Measurements from ENCODE around the gene ZNF391. TPM values are rescaled to one million over a fixed set of nuclear protein-coding genes. Genes with fewer than 3 reads are reported as not detected.

Gene ZNF391
- under 0.01 and 1.6 TPM in 2 replicates for total RNA-seq

DNA sequence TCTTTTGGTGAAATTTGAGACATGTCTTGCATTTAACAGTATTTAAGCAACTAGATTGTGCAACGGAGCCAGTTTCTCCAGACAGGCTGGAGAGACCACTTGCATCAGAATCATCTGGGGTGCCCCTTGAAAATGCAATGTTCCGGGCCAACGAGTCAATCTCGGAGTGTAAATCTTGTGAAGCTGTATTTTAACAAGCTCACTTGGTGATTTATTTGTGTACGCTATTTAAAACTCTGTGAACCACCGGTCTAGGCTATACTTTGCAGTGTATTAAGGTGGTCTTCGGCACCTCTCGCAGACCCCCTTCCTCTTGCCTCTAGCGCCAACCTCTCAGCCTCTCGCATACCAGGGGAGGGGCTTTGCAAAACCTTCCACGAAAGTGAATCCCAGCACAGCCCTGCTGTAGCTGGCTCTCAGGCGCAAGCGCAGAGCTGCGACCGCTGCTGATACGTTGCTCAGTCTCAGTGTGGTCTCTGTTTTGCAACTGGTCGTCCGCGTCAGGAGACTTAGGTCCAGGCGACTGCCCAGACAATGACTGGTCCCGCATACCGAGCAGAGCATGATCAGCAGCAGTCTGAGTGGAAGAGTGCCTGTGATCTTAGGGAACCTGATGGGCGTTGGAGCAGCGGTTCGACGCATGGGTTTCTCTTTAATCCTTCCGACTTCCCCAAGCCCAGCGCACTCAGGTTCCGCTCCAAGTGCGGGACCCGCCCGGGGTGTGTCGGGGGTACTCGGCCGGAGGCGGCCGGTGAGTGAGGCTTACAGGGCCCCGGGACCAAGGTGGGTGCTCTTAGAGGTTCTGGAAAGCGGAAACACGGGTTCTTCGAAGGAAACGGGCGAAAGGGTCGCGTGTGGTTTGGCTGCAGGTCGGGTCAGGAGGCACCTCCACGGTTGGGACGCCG lies at the start of gene ZNF391:
Gene ZNF391 (plus strand): TSS at position 467 of the 905 bp plus-strand sequence. CDS start 11,612 bp downstream, outside the sequence.

Small RNA genes lying within 50 kb of the gene (small RNA-seq; reads per million reads assigned to genes)
- gene MCFD2P1 = not detected

Other genes starting within 250 kb of the ZNF391 start
- not detected in 2 replicates for gene PRSS16, start 141.1 kb upstream of the ZNF391 start, total RNA-seq
- gene POM121L2, start 76.5 kb upstream of the ZNF391 start, total RNA-seq = not detected in 2 replicates
- gene ZNF184, start 84.3 kb downstream of the ZNF391 start, total RNA-seq = 8.2 and 9.1 TPM in 2 replicates